NT2/D1 (cell line): ENCODE data around the gene HHIPL1.

ENCODE experiments used
- SUZ12 ChIP-seq: IDR thresholded peaks from 2 replicates; pipeline ENCODE4 v1.6.1; 2011; ENCODE audit not compliant: insufficient read length, insufficient read depth; ENCODE audit errors: extremely low read depth
- ZNF274 ChIP-seq: IDR thresholded peaks from 2 replicates; pipeline ENCODE4 v1.6.1; 2011; ENCODE audit warnings: mild to moderate bottlenecking, low read depth, low read length

DNA sequence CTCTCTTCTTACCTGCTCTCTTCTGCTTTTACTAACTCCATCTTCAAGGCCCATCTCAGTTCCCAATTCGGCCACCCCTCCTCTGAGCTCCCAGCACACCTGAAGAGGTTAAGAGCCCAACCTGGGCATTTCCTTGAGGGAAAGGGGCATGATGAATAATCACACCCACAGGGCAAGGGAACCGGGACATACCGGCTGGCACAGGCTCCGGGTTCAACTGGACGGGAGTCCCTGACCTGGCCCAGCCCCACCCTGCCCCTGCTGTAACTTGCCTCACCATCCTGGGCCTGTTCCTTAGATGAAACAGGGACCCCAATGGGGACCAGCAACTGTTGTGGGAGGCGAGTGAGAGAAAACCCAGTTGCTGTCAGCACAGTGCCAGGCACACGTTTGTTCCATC lies 49.4 kb upstream of the HHIPL1 start:
- TF ChIP-seq ZNF274 (no peak), SUZ12 (no peak)
